ENCODE data around the gene CBX3.

- TF ChIP-seq CTCF (IDR thresholded peaks at IDR 0.05; ENCODE audit: borderline replicate concordance, extremely low read depth, low read length, poor library complexity, severe bottlenecking) (no peak), EZH2 (IDR thresholded peaks at IDR 0.05; ENCODE audit: borderline replicate concordance, low read depth, low read length, severe bottlenecking) (no peak)
Measured at GRCh38 chr7:26213807-26214515, 12.4 kb downstream of the CBX3 start.

Measured in DND-41 (cell line).